ENCODE measurements around the gene TOR3A. TPM values are rescaled to one million over a fixed set of nuclear protein-coding genes. Genes with fewer than 3 reads are reported as not detected.

Gene TOR3A
- total RNA-seq (16.7 and 22.4 TPM in 2 replicates), polyA plus RNA-seq (14.9 and 24.1 TPM in 2 replicates), polyA minus RNA-seq (34.2 and 34.9 TPM in 2 replicates), Bru-seq, nascent RNA (percentile 52 among the genes with signal in this experiment), BruChase-seq, experiment 1, labeled RNA remaining after a 6-hour chase (percentile 72 among the genes with signal in this experiment), BruChase-seq, experiment 2, labeled RNA remaining after a 2-hour chase (percentile 62 among the genes with signal in this experiment)
- 21.2 and 21.7 TPM in 2 replicates for polyA plus RNA-seq (2011; cell fraction: cytosol; rRNA removed)
- polyA plus RNA-seq (2011; cell fraction: nucleus; rRNA removed) = 20.0 and 20.3 TPM in 2 replicates
- 12.7 and 13.1 TPM in 2 replicates for polyA plus RNA-seq (2012)
- 36.0 TPM for polyA minus RNA-seq (2011; cell fraction: cytosol; rRNA and poly(A)+ RNA removed)
- 8.1 and 9.1 TPM in 2 replicates for polyA minus RNA-seq (2011; cell fraction: nucleus; rRNA and poly(A)+ RNA removed)
- long read RNA-seq, transcript TOR3A-203 (6 exons, 2,724 nt) = major isoform, 97 of 121 reads
- long read RNA-seq, partial matches to known transcripts = 7 of 121 reads
- long read RNA-seq, other reads (novel, unspliced or antisense) = 17 of 121 reads

DNA sequence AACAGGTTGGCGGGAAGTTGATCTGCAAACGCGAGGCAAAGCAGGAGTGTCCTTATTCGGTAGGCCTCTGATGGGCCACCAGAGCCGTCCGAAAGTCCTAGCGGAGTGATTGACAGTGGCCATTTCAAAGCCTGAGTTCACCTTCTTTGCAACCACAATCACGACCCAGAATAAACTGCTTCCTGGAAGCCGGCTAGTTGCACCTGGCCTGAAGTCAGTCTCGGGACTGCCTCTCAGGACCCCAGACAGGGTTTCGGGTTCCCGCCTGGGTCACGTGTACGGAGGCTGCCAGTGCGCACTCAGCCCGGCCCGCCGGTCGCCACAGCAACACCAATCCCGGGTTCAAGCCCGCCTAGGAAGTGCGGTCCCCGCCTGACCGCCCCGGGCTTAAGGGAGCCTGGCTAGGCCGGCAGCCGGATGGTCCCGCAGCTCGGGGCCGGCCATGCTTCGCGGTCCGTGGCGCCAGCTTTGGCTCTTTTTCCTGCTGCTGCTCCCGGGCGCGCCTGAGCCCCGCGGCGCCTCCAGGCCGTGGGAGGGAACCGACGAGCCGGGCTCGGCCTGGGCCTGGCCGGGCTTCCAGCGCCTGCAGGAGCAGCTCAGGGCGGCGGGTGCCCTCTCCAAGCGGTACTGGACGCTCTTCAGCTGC is at the start of gene TOR3A:
TSS of gene TOR3A (plus strand) at position 384 of the 646 bp plus-strand sequence. CDS start at position 443, 59 bp downstream.
- peak; percentile 80 for TF ChIP-seq POLR2AphosphoS5 (IDR thresholded peaks at IDR 0.05; ENCODE audit: insufficient read depth, low read depth, low read length)
- TF ChIP-seq JUN (IDR thresholded peaks at IDR 0.05; ENCODE audit: borderline replicate concordance, insufficient read depth, insufficient read length, low read depth) = no peak
- no peak for TF ChIP-seq GATA2 (IDR thresholded peaks at IDR 0.05; ENCODE audit: insufficient read depth, insufficient read length, low read depth, low read length)
- no peak for TF ChIP-seq EZH2 (IDR thresholded peaks at IDR 0.05; ENCODE audit: borderline replicate concordance, low read depth, low read length, severe bottlenecking)
- no peak for TF ChIP-seq CTCF (IDR thresholded peaks at IDR 0.05; ENCODE audit: extremely low read depth in 1 of 2, insufficient read depth in 1 of 2, low read depth in 1 of 2, low read length in 2 of 2)
- no peak for TF ChIP-seq FOS (IDR thresholded peaks at IDR 0.05; ENCODE audit: borderline replicate concordance, insufficient read depth, low read length)
- TF ChIP-seq POLR2A (IDR thresholded peaks at IDR 0.05; ENCODE audit: low read depth, low read length) = peak; percentile 88
- TF ChIP-seq, protein P1, sequence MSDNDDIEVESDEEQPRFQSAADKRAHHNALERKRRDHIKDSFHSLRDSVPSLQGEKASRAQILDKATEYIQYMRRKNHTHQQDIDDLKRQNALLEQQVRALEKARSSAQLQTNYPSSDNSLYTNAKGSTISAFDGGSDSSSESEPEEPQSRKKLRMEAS (IDR thresholded peaks at IDR 0.05; ENCODE audit: insufficient read depth, insufficient read length) = peak; percentile 53
- TF ChIP-seq MYC (IDR thresholded peaks at IDR 0.05; ENCODE audit: low read depth, low read length) = no peak
- Histone ChIP-seq H3K9ac (replicated peaks; ENCODE audit: extremely low read depth, insufficient read depth, low read length) (peak within 1 kb of the TSS; percentile 73), H4K20me1 (replicated peaks; ENCODE audit: control insufficient read depth, extremely low read depth, insufficient read depth, low read length) (no peaks in the 10 kb centered on the region), H3K27me3 (ENCODE audit: control insufficient read depth in 2 of 2, insufficient read depth in 2 of 2, low read length in 2 of 2) (no peaks in the 10 kb centered on the region), H3K4me1 (ENCODE audit: control insufficient read depth, extremely low read depth, insufficient read depth, low read length) (peaks cover 14% of the 10 kb centered on the region), H3K4me2 (ENCODE audit: insufficient read depth, low read length) (peak within 1 kb of the TSS; percentile 91), H3K4me3 (replicated peaks in 1 of 3; ENCODE audit: insufficient read depth in 1 of 3, low read depth in 1 of 3, low read length in 3 of 3) (peak within 1 kb of the TSS; percentile 68 to 80 (median 77)), H3K27ac (ENCODE audit: insufficient read depth, low read depth, low read length) (peak within 1 kb of the TSS; percentile 62), H3K9me3 (replicated peaks; ENCODE audit: control insufficient read depth, insufficient read depth, low read length) (no peaks in the 10 kb centered on the region), H3K79me2 (ENCODE audit: control insufficient read depth, insufficient read depth, low read length) (peaks cover 12% of the 10 kb centered on the region), H3K9me1 (replicated peaks; ENCODE audit: control insufficient read depth, extremely low read depth, insufficient read depth, low read length) (no peaks in the 10 kb centered on the region), H2AFZ (ENCODE audit: low read depth, low read length) (peak within 1 kb of the TSS; percentile 24), H3K36me3 (ENCODE audit: control insufficient read depth in 2 of 2, extremely low read depth in 1 of 2, insufficient read depth in 2 of 2, low read length in 2 of 2) (no peaks in the 10 kb centered on the region)
- dilution Hi-C loops (cut with MboI; ENCODE audit: extremely low pct_ligation_motif_present, low sequenced_read_pairs) = no loop called here
- no TSS peak for BruUV-seq (replicated peaks)
- peak; percentile 97 for FAIRE-seq
- intact Hi-C loops (cut with micrococcal nuclease) = loop anchor here (5.0 kb wide), 2 partner anchors 550 to 730 kb away; no protein-coding TSS in a partner anchor
- ChIA-PET POLR2A (no interaction called here), CTCF (interaction anchor here (0.8 to 4.5 kb wide), 8 partner anchors 24 to 733 kb away, joined by 3 to 27 read pairs (median 3); no protein-coding TSS in a partner anchor)
- peak; percentile 89 for DNase-seq (ENCODE audit: low read depth, low spot score)
